ENCODE data around the gene NCAPH2. TPM values are rescaled to one million over a fixed set of nuclear protein-coding genes. Genes with fewer than 3 reads are reported as not detected.

Gene NCAPH2
- total RNA-seq, 2 donors from 2014 or later: 29.8 to 32.7 TPM

DNA sequence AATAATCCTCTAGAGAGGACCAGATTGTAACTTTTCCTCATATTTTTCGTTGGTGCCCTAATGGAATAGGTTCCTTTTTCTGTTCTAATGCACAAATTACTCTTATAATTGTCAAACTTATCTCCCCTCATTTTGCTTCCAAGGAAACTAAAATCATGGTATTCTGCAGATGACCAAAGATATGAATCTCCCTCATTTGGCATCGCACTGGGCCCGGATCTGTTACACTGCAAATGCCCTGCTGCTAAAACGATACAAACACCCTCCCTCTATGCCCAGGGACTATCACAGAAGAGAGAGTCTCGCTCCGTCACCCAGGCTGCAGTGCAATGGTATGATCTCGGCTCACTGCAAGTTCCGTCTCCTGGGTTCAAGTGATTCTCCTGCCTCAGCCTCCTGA, 45.3 kb downstream of the NCAPH2 start:
- DNase-seq (peak; percentile 2), ATAC-seq (no peak)
- intact Hi-C loops (cut with DNase I): no loop called here

- ATAC-seq (no peak), DNase-seq (no peak)
- intact Hi-C loops (cut with DNase I): no loop called here
These were observed 48.7 kb downstream of the NCAPH2 start for GRCh38 chr22:50556703-50557102.

DNA sequence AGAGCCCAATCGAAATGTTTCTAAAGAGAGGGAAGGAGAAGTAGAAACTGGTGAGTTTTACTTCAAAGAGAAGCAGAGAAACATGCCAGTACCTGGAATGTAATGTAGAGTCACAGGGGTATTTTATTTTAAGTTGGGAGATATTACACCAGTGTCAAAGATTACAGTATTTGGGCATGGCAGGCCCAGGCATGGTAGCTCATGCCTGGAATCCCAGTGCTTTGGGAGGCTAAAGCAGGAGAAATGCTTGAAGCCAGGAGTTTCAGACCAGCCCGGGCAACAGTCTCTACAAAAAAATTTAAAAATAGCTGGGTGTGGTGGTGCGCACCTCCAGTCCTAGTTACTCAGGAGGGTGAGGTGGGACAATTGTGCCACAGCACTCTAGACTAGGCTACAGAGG, 52.0 kb downstream of the NCAPH2 start:
- no peak for DNase-seq
- no peak for ATAC-seq
- intact Hi-C loops (cut with DNase I): no loop called here

GRCh38 chr22:50561401-50562358, 53.7 kb downstream of the NCAPH2 start:
- intact Hi-C loops (cut with DNase I): loop anchor here in 1 of 2 donors (2.0 kb wide), 1 partner anchor 37 kb away; the partner anchor contains the start of gene SCO2
- ATAC-seq (no peak), DNase-seq (no peak)

- DNase-seq (peak; percentile 98), ATAC-seq (peak; percentile 96 to 97)
- intact Hi-C loops (cut with DNase I): loop anchor here in 1 of 2 donors (2.0 kb wide), 1 partner anchor 38 kb away; the partner anchor contains the start of gene SCO2
These were observed 54.7 kb downstream of the NCAPH2 start, which contains the start of gene SYCE3 for GRCh38 chr22:50562523-50563412. Gene SYCE3, minus strand, starts transcription at chr22:50562919. Its CDS starts 6,514 bp downstream, at chr22:50556405.

- peak; percentile 34 to 35 for ATAC-seq
These were observed 55.6 kb downstream of the NCAPH2 start for GRCh38 chr22:50563413-50564160.

DNA sequence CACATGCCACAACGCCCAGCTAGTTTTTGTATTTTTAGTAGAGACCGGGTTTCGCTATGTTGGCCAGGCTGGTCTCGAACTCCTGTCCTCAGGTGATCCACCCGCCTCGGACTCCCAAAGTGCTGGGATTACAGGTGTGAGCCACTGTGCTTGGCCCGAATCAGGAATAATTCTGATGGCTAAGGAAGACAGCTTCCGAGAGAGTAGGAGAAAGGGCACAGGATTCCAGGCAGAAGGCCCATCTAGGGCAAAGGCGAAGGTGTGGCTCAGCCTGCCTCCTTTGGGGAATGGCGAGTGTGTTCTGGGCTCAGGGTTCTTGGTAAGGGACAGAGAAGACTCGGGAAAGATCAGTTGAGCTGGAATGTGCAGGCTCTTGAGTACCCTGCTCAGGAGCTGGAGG, 56.3 kb downstream of the NCAPH2 start:
- DNase-seq (no peak), ATAC-seq (no peak)
- intact Hi-C loops (cut with DNase I): no loop called here

More at GRCh38 chr22:50563413-50564160, 55.6 kb downstream of the NCAPH2 start:
- intact Hi-C loops (cut with DNase I): loop anchor here in 1 of 2 donors (2.0 kb wide), 1 partner anchor 39 kb away; the partner anchor contains the start of gene SCO2
- no peak for DNase-seq

DNA sequence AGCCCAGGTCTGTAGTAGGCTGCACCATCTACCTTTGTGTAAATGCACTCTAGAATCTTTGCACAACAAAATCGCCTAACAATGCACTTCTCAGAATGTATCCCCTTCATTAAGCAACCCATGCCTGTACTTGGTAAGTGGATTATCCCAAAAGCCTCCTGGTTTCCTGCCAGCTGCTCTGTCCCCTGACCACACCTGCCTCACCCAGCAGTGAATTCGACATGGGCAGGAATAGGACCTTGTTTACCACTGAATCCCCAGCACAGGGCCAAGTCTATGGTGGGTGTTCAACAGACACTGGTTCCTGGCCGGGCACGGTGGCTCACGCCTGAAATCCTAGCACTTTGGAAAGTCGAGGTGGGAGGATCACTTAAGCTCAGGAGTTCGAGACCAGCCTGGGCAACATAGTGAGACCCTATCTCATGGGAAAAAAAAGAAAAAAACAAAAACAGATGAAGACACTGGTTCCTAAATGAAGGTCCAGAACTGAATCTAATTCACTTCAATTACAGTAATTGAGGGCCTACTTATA, 59.8 kb downstream of the NCAPH2 start:
- intact Hi-C loops (cut with DNase I): no loop called here
- no peak for ATAC-seq
- DNase-seq: no peak

DNA sequence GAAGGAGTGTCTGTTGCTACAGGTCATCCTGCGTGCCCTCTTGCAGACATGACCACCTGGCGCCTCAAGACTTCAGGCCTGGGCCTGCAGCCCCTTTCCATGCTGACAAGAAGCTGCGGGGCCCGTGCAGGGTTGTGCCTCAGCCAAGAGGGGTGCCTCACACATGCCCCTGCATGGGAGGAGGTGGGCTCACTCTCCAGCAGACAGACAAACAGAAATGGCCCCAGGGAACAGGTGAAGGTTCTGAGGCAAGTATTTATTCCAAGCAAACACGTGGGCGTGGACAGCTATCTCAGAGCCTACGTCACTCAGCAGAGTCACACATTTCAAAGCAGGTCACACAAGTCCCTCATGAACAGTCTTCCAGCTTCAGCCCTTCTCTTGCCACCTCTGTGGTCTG, 60.6 kb downstream of the NCAPH2 start:
- intact Hi-C loops (cut with DNase I): no loop called here
- DNase-seq: no peak
- no peak for ATAC-seq

GRCh38 chr22:50569041-50569459, 61.0 kb downstream of the NCAPH2 start:
- intact Hi-C loops (cut with DNase I): no loop called here
- ATAC-seq: no peak
- no peak for DNase-seq

DNA sequence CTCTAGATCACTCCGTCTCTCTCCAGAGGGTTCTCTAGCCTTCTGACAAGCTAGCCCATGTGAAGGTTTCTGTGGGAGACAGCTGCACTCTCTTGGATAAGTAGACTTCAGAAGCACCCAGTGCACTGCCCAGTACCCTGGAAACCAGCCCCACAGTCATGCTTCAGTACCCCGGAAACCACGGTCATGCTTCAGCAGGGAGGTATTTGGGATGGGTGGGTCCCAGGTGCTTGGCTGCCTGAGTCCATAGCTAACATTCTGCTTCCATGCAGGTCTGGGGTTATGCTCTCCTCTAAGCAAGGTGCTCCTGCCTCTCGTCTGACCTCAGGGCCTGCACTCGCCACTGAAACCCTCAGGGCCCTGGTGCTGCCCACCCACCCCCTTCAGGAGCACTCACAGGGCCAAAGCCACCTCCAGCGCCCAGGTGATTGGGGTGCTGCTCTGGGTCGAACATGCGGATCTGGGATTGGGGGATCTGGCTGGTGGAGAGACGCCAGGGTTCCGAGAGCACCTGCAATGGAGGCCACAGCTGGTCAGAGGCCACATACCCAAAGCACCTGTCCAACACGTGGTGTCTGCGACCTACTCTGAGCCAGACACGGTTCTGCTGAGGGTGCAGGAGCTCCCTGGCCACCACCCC, 62.0 kb downstream of the NCAPH2 start:
- ATAC-seq (no peak), DNase-seq (no peak)
- intact Hi-C loops (cut with DNase I): no loop called here

- no peak for ATAC-seq
- intact Hi-C loops (cut with DNase I): no loop called here
- DNase-seq: no peak
These were observed 62.8 kb downstream of the NCAPH2 start for GRCh38 chr22:50570861-50571260.

DNA sequence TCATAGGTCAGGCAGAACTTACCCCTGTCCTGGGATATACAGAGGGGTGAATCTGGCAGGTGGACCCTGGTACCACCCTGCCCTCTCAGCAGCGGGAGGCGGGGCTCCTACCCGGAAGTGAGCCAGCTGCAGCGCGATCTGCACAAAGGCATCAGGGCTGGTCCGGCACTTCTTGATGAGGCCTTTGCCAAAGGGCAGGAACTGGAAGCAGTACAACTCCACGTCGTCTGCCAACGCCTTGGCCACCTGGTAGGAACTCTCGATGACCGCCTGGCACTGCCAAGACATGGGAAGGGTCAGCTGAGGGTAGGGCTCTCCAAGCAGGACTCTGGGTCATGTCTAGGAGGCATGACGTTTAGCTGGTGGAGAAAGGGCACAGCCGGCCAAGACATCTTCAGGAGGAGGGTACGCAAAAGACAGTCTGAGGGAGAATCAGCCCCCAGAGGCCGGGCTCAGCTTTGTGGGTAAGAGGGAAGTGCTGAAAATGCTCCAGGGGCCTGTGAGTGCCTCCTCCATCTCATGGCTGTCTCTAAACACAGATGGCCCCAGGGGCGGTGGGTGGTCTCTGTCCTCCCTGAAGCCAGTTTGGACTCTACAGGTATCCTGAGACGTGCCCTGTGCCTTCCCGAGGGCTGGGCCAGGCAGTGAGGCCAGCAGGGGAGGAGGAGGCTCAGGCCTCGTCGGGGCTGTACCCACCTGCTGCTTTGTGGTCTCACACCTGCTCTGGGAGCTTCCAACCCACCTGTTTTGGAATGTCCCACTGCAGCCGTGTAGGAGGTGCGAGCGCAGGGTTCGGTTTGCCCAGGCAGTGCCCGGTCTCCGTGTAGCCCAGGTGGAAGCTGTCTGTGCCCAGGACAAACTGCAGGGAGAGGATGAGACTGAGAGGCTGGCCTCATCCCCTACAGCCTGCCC, 63.5 kb downstream of the NCAPH2 start:
- intact Hi-C loops (cut with DNase I): no loop called here
- ATAC-seq (peak in 1 of 2 donors; percentile 64), DNase-seq (no peak)

GRCh38 chr22:50572965-50573364, 64.9 kb downstream of the NCAPH2 start:
- ATAC-seq: no peak
- DNase-seq: no peak
- intact Hi-C loops (cut with DNase I): no loop called here

DNA sequence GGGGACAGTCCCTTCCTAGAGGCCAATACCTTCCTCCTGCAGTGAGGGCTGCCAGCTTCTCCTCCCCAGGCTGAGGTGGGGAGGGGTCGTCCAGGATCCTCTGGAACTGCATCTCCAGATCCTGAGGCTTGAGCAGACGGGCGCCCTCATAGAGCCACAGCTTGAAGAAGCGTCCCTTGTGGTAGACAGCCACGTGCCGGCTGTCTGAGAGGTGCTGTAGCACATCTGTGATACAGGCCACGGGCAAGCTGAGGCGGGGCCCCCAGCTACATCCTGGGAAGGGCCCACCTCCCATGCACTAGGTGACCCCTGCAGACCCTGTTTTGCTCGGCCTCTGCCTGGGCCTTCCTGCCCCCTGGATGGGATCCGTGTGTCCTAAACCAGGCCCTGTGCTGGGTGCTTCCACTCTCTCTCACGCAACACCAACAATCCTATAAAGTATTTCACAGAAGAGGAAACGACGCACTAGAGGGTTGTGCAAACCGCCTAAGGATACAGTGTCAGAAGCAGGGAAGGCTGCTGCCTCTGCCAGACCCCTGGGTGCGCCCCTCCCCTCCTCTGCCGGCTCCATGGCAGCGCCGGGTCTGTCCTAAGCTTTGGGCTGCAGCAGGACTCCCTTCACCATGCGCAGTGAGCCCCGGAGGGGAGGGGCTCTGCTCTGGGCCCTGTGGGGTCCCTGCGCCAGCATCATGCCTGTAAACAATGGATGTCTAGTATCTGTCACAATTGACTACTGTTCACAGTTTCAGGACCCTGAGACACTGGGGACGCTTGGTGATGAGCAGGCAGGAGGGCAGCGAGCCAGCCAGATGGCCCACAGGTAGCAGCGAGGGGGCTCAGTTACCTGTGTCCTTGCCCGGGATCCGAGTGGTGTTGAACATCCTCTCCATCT, 65.7 kb downstream of the NCAPH2 start:
- no peak for DNase-seq
- ATAC-seq: no peak
- intact Hi-C loops (cut with DNase I): no loop called here

GRCh38 chr22:50574383-50574755, 66.3 kb downstream of the NCAPH2 start:
- intact Hi-C loops (cut with DNase I): no loop called here
- no peak for ATAC-seq
- DNase-seq: no peak
